Jurkat, Clone E6-1 (cell line): ENCODE measurements around the gene INAVA.

ENCODE experiments used
- DNase-seq: peaks from one replicate; pipeline ENCODE4 v3.0.0-alpha.2; 2011; ENCODE audit warnings: low read depth, low spot score
- H3K4me3 ChIP-seq: 2 replicates; pipeline ENCODE4 v1.5.1; 2011; ENCODE audit warnings: mild to moderate bottlenecking, low read length, control low read depth, moderate library complexity

INAVA gene

GRCh38 chr1:200893411-200893901 lies 1.2 kb upstream of the INAVA start:
- H3K4me3 ChIP-seq: no peak overlapping the region
- DNase-seq: no peak

- no peak for DNase-seq
- H3K4me3 ChIP-seq: no peak overlapping the region
Observed at GRCh38 chr1:200895443-200895789, 716 bp downstream of the INAVA start.

GRCh38 chr1:200895801-200896530 lies 1.3 kb downstream of the INAVA start:
- no peak for DNase-seq
- H3K4me3 ChIP-seq: no peak overlapping the region

- H3K4me3 ChIP-seq: no peak overlapping the region
- no peak for DNase-seq
Observed at GRCh38 chr1:200896531-200897196, 2.0 kb downstream of the INAVA start.

- DNase-seq: no peak
- H3K4me3 ChIP-seq: no peak overlapping the region
Observed at GRCh38 chr1:200897259-200897658, 2.6 kb downstream of the INAVA start.

- no peak for DNase-seq
- no peak overlapping the region for H3K4me3 ChIP-seq
Observed at GRCh38 chr1:200899015-200899386, 4.3 kb downstream of the INAVA start.

- no peak overlapping the region for H3K4me3 ChIP-seq
- no peak for DNase-seq
Observed at GRCh38 chr1:200899451-200899915, 4.8 kb downstream of the INAVA start.

GRCh38 chr1:200899954-200900867 lies 5.5 kb downstream of the INAVA start:
- no peak overlapping the region for H3K4me3 ChIP-seq
- no peak for DNase-seq

- H3K4me3 ChIP-seq: no peak overlapping the region
- no peak for DNase-seq
Observed at GRCh38 chr1:200900877-200901276, 6.2 kb downstream of the INAVA start.

GRCh38 chr1:200901350-200901749 lies 6.7 kb downstream of the INAVA start:
- DNase-seq: no peak
- no peak overlapping the region for H3K4me3 ChIP-seq

GRCh38 chr1:200901796-200902444 lies 7.2 kb downstream of the INAVA start:
- no peak for DNase-seq
- no peak overlapping the region for H3K4me3 ChIP-seq

- H3K4me3 ChIP-seq: no peak overlapping the region
- peak; percentile 66 for DNase-seq
Observed at GRCh38 chr1:200903793-200904192, 9.1 kb downstream of the INAVA start.

- no peak for DNase-seq
- no peak overlapping the region for H3K4me3 ChIP-seq
Observed at GRCh38 chr1:200904772-200905171, 10.1 kb downstream of the INAVA start.

- H3K4me3 ChIP-seq: no peak overlapping the region
- DNase-seq: peak; percentile 91
Observed at GRCh38 chr1:200905411-200906052, 10.8 kb downstream of the INAVA start.

- no peak for DNase-seq
- no peak overlapping the region for H3K4me3 ChIP-seq
Observed at GRCh38 chr1:200906491-200906890, 11.8 kb downstream of the INAVA start.

- no peak overlapping the region for H3K4me3 ChIP-seq
- DNase-seq: no peak
Observed at GRCh38 chr1:200907611-200908097, 13.0 kb downstream of the INAVA start.

GRCh38 chr1:200908191-200908868 lies 13.6 kb downstream of the INAVA start:
- no peak for DNase-seq

GRCh38 chr1:200909071-200909470 lies 14.4 kb downstream of the INAVA start:
- H3K4me3 ChIP-seq: no peak overlapping the region
- DNase-seq: no peak

More at GRCh38 chr1:200908191-200908868, 13.6 kb downstream of the INAVA start:
- no peak overlapping the region for H3K4me3 ChIP-seq
